Measurements from ENCODE around the gene IL17RB.

The IL17RB gene, protein sequence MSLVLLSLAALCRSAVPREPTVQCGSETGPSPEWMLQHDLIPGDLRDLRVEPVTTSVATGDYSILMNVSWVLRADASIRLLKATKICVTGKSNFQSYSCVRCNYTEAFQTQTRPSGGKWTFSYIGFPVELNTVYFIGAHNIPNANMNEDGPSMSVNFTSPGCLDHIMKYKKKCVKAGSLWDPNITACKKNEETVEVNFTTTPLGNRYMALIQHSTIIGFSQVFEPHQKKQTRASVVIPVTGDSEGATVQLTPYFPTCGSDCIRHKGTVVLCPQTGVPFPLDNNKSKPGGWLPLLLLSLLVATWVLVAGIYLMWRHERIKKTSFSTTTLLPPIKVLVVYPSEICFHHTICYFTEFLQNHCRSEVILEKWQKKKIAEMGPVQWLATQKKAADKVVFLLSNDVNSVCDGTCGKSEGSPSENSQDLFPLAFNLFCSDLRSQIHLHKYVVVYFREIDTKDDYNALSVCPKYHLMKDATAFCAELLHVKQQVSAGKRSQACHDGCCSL

DNA sequence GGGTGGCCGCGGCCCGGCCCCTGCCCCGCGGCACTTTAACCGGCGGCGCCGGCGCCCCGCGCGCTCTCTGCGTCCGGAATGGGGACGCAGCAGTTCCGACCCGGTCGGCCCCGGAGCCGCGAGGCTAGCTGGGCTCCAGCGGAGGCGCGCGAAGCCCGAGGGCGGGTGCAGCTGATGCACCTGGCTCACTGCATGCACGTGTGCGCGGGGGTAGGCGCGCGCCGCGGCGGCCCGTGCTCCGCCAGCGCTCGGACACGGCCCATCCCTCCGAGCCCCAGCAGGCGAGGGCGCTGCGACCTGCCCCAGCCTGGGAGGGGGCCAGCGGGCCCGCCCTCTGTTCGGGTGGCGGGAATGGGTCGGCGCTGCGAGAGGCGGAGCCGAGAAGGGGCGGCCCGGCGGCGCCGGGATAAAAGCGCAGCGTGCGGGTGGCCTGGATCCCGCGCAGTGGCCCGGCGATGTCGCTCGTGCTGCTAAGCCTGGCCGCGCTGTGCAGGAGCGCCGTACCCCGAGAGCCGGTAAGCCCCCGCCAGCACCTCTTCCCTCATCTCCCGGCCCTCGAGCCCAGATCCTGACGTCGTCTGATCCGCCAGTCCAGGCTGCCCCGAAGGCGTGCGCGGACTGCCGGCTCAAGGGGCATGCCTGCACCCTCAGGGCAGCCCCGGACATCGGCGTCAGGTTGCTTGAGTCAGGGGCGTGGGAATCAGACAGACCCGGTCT is at the start of gene IL17RB, which contains the start of gene CHDH:
TSS of gene IL17RB (plus strand) at position 435 of the 717 bp plus-strand sequence. CDS start at position 456, 21 bp downstream.
TSS of gene CHDH (minus strand) at position 286 of the 717 bp plus-strand sequence. CDS start 22,411 bp downstream, outside the sequence.
- DNase-seq, result peak; percentile 41

DNA sequence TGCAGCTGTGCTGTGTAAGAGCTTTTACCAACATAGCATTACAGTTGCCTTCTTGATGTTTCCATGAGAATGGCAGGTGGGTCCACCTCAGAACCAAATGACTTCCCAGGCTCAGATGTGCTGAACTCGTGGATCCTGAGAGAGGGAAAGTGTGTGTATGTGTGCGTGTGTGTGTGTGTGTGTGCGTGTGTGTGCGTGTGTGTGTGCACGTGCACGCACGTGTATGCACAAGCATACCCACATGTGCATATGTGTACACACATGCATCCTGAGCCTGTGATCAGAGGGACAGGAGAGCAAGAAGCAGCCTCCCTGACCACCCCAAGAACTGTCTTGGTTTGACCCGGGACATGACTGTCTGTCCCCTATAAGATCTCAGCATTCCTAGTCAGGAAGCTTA is 48.2 kb upstream of the IL17RB start:
- no peak for DNase-seq

DNA sequence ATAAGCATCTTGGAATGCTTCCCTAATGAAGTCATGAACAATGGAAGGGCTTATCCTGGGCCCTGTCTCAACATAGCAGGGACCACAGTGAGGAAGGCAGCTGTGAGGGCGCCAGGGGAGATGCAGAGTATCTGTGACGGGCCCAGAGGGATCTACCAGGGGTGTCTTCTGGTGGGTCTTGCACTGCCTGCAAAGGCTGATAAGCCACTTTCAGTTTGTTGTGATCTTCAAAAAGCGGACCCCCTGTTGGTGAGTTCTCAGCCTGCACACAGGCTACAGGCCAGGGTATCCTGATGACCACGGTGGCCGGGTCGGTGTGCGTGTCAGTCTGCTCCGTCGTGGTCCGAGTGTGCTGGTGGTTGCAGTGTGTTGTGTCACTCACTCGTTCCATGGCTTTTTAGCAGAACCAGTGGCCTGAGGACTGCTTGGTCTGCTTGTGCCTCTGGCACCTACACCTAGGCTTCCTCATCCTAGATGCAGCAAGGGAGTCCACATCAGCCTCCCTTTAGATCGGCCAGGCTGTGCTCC is 47.0 kb upstream of the IL17RB start:
- no peak for DNase-seq

DNA sequence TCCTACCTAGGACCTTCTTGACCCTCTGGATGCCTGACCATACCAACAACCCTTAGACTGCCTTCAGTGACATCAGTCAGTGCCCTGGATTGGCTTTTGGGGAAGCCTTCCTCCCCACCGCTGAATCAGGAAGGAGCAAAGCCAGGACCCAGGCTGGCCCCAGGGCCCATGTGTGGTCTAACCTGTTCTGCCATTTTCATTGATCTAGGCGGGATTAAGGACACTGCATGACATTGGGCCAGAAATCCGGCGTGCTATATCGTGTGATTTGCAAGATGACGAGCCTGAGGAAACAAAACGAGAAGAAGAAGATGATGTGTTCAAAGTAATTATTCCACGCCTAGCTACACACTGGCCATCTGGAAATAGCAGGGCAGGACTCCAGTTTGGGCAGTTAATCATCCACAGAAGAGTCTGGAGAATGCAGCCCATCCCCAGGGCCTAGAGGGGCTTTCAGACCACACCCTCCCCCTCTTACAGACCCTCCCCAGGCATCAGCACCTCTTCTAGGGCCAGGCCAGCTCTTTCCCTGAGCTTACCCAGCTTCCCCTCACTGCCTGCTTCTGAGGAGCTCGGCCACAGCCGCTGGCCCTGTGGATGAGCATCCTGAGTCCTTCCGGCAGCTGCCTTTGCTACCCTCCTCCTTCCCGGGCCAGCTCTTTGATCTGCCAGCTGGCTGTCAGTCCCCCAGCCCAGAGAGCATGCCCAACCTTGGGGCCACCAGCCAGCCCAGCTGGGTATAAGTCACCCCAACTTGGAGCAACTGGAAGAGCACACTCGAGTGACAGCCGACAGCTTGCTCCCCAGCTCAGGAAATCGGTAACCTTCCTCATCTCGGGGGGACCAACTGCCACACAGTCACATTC is 46.1 kb upstream of the IL17RB start:
- DNase-seq, result no peak

DNA sequence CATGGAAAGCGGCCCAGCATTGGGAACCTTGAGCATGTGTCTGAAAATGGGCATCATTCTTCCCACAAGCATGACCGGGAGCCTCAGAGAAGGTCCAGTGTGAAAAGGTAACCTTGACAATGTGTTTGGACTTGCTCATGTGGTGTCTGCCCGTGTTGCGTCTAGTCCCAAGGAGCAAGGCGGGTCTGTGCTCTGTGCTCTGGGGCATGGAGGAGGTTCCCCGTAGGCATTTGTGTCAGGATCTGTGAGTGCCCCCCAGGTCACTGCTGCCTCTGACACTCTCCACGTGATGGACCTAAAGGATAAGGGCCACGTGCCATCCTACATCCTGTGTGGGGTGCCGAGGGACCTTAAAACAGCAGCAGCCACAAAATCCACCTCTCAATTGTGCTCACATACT is 45.0 kb upstream of the IL17RB start:
- DNase-seq, result no peak

GRCh38 chr3:53802256-53802880 is 44.0 kb upstream of the IL17RB start:
- DNase-seq, result no peak

GRCh38 chr3:53803124-53803815 is 43.1 kb upstream of the IL17RB start:
- no peak for DNase-seq

- no peak for DNase-seq
Measured at GRCh38 chr3:53803816-53804695, 42.3 kb upstream of the IL17RB start.

- no peak for DNase-seq
Measured at GRCh38 chr3:53804697-53805462, 41.5 kb upstream of the IL17RB start.

DNA sequence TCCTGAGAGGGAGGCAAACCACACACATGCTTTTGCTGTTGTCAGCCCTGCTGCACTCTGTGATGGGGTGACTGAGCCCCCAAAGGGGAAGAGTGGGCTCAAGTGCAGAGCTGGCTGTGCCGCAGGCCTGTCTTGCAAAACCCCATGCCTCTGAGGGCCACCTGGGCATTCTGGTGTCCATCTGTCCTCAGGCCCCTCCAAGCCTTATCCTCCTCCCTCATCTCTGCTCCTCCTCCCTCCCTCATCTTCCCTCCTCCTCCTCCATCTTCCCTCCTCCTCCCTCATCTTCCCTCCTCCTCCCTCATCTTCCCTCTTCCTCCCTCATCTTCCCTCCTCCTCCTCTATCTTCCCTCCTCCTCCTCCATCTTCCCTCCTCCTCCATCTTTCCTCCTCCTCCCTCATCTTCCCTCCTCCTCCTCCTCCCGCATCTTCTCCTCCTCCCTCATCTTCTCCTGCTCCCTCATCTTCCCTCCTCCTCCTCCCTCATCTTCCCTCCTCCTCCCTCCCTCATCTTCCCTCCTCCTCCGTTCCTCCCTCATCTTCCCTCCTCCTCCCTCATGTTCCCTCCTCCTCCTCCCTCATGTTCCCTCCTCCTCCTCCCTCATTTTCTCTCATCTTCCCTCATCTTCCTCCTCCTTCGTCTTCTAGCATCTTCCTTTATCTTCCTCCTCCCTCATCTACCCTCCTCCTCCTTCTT is 40.8 kb upstream of the IL17RB start:
- DNase-seq, result no peak

GRCh38 chr3:53806182-53807116 is 39.9 kb upstream of the IL17RB start:
- no peak for DNase-seq

DNA sequence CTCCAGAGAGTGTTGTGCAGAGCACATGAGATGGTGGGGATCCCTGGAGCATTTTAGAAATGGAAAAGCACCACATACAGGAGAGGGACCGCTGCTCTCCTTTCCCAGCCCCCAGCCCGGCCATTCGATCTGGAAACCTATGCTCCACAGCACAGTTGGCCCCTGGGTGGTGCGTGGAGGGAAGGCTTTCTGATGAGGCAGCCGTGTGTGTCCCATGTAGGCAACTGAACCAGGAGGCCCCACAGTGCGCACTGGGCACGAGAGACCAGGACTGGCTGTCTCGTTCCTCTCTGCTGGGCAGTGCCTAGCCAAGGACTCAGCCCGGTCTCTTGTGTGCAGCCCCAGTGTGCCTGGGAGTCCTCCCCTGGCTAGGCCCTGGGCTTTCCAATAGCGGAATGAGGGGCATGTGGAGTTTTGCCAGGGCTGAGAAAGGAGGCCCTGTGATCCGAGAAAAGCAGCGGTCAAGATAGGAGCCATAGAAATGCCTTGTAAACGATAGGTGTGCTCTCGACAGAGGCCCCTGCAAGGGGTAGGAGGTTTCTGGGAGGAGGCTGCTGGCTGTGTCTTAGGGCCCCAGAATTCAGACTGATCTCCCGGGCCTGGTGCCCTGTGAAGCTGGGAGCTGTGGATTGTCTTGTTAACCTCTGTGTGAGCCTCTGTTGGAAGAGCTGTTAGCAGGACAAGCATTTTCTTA is 39.1 kb upstream of the IL17RB start:
- DNase-seq, result no peak

- DNase-seq, result no peak
Measured at GRCh38 chr3:53808496-53808895, 37.9 kb upstream of the IL17RB start.

DNA sequence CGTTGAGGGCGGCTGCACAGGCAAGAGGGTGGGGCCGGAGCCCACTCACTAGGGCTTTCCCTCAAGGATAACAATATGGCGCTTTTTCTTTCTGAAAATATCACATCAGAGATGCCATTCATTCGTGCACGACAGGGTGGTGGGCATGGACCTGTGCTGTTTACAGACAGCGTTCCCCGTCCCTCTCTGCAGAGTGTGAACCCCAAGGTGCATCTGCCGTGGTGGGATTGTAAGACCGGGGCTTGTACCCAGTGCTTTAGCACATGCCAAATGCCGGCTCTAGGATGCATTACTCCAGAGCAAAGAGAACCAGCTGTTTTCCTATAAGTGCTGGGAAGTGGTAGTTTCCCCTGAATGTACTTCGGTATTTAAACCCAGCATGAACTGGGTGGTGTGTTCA is 37.1 kb upstream of the IL17RB start:
- DNase-seq, result no peak

DNA sequence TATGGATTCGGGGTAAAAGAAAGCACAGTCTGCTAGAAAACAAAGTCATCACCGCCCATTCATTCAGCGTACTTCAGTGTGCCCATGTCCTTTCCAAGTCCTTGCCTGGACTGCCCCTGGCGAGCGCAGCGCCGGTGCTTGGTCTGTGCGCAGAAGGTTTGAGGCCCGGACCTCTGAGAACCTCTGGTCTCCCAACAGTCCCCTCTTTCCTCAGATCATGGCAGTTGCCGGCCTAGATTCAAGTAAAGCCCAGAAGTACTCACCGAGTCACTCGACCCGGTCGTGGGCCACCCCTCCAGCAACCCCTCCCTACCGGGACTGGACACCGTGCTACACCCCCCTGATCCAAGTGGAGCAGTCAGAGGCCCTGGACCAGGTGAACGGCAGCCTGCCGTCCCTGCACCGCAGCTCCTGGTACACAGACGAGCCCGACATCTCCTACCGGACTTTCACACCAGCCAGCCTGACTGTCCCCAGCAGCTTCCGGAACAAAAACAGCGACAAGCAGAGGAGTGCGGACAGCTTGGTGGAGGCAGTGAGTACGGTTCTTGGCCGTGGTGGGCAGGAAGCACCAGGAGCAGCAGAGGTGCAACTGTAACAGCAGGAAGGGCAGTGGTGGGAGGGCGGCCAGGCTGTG is 36.5 kb upstream of the IL17RB start:
- DNase-seq, result no peak

DNA sequence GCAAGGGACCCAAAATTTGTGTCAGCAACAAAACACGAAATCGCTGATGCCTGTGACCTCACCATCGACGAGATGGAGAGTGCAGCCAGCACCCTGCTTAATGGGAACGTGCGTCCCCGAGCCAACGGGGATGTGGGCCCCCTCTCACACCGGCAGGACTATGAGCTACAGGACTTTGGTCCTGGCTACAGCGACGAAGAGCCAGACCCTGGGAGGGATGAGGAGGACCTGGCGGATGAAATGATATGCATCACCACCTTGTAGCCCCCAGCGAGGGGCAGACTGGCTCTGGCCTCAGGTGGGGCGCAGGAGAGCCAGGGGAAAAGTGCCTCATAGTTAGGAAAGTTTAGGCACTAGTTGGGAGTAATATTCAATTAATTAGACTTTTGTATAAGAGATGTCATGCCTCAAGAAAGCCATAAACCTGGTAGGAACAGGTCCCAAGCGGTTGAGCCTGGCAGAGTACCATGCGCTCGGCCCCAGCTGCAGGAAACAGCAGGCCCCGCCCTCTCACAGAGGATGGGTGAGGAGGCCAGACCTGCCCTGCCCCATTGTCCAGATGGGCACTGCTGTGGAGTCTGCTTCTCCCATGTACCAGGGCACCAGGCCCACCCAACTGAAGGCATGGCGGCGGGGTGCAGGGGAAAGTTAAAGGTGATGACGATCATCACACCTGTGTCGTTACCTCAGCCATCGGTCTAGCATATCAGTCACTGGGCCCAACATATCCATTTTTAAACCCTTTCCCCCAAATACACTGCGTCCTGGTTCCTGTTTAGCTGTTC is 35.0 kb upstream of the IL17RB start:
- DNase-seq, result no peak
